Inferior parietal cortex (tissue), 1 donor: ENCODE data around the gene OR51T1.

Source experiments
- DNase-seq: peaks from one replicate; pipeline ENCODE4 v3.0.0-alpha.2; 2016; ENCODE audit errors: extremely low spot score

Gene OR51T1

GRCh38 chr11:4926608-4927007 lies 44.9 kb downstream of the OR51T1 start:
- no peak for DNase-seq
